Natural killer cell (primary cell): ENCODE measurements around the gene NACC2. TPM values are rescaled to one million over a fixed set of nuclear protein-coding genes. Genes with fewer than 3 reads are reported as not detected.

Experiments used
- ATAC-seq, 3 donors: fragments of 150-1000 bp in 2 of 3; fragments of 200-7000 bp in 1 of 3; cut with Tn5 transposase; 1 replicate in 1 of 3; 2 replicates in 2 of 3; pipeline ENCODE4 v1.10.0; 2021; ENCODE audit warnings: mild to moderate bottlenecking in 2 of 3, moderate library complexity in 2 of 3
- DNase-seq, 2 donors: peaks; one replicate each; pipeline versions ENCODE4 v3.0.0 to v3.0.0-alpha.2; 2013 to 2021; ENCODE audit warnings: mixed read lengths in 1 of 2
- H3K27ac ChIP-seq: one replicate; pipeline ENCODE4 v1.5.1; 2013; ENCODE audit warnings: mild to moderate bottlenecking, low read length
- H3K27me3 ChIP-seq: one replicate; pipeline ENCODE4 v1.6.1; 2013; ENCODE audit warnings: low read length; ENCODE audit not compliant: control insufficient read depth, insufficient read depth
- H3K36me3 ChIP-seq: one replicate; pipeline ENCODE4 v1.6.1; 2013; ENCODE audit warnings: low read length; ENCODE audit not compliant: control insufficient read depth, insufficient read depth
- H3K4me1 ChIP-seq: one replicate; pipeline ENCODE4 v1.6.1; 2013; ENCODE audit warnings: low read length; ENCODE audit not compliant: control insufficient read depth, insufficient read depth
- H3K4me3 ChIP-seq: one replicate; pipeline ENCODE4 v1.5.1; 2013; ENCODE audit warnings: low read length
- H3K9me3 ChIP-seq: one replicate; pipeline ENCODE4 v1.6.1; 2013; ENCODE audit warnings: low read length; ENCODE audit not compliant: control insufficient read depth, insufficient read depth
- H3K27ac Mint-ChIP-seq, 2 donors: one replicate each; pipeline ENCODE4 v1.8.0; 2022; ENCODE audit warnings: mild to moderate bottlenecking in 2 of 2, mixed read lengths in 2 of 2, moderate library complexity in 1 of 2
- H3K27me3 Mint-ChIP-seq, 2 donors: one replicate each; pipeline ENCODE4 v1.8.0; 2022; ENCODE audit warnings: low read depth in 2 of 2, mixed read lengths in 2 of 2
- H3K36me3 Mint-ChIP-seq: one replicate; pipeline ENCODE4 v1.8.0; 2022; ENCODE audit warnings: mixed read lengths
- H3K4me1 Mint-ChIP-seq, 2 donors: one replicate each; pipeline ENCODE4 v1.8.0; 2022; ENCODE audit warnings: mixed read lengths in 2 of 2
- H3K4me3 Mint-ChIP-seq: one replicate; pipeline ENCODE4 v1.8.0; 2022; ENCODE audit warnings: mild to moderate bottlenecking, moderate library complexity, mixed read lengths
- H3K9me3 Mint-ChIP-seq, 2 donors: one replicate each; pipeline ENCODE4 v1.8.0; 2022; ENCODE audit warnings: mixed read lengths in 2 of 2
- CTCF ChIP-seq: fragments of 200-600 bp; IDR thresholded peaks from one replicate; pipeline ENCODE4 v1.8.0; 2022; ENCODE audit warnings: antibody characterized with exemption
- WGBS: methylation state at CpG from one replicate; pipeline ENCODE4 v1.1.7; 2013; ENCODE audit warnings: missing lambda C conversion rate; ENCODE audit not compliant: insufficient coverage; 5-methylcytosine and 5-hydroxymethylcytosine counted together
- intact Hi-C: fragments of 100-400 bp; cut with micrococcal nuclease; formaldehyde crosslinking; loops from one replicate; pipeline ENCODE4 v1.14.2; 2022
- total RNA-seq, 4 donors: library from RNA; stranded (reverse); fragments of 120-200 nt in 1 of 4; gene quantifications; one replicate each; pipeline versions ENCODE4 v1.2.3 to v1.2.4, GENCODE V29; 2013 to 2022

The NACC2 gene
- total RNA-seq, 3 donors from 2014 or later (not counting 1 experiment from before 2014, with no cell fraction given): 14.5 to 21.6 (median 21.2) TPM

- H3K4me3 Mint-ChIP-seq: no peak overlapping the region
- H3K36me3 Mint-ChIP-seq: no peaks in the 10 kb centered on the region
- Histone ChIP-seq H3K27ac (no peak overlapping the region), H3K4me3 (no peak overlapping the region), H3K27me3 (no peaks in the 10 kb centered on the region), H3K9me3 (no peaks in the 10 kb centered on the region), H3K36me3 (no peaks in the 10 kb centered on the region), H3K4me1 (peaks cover 40% of the 10 kb centered on the region)
- no peak for ATAC-seq
- H3K27ac Mint-ChIP-seq: no peak overlapping the region
- no peaks in the 10 kb centered on the region for H3K27me3 Mint-ChIP-seq
- DNase-seq: no peak
- H3K9me3 Mint-ChIP-seq: no peaks in the 10 kb centered on the region
- WGBS: 93% methylated on average over 17 of the region's 17 CpGs
- peaks cover 0 to 25% of the 10 kb centered on the region in 2 donors for H3K4me1 Mint-ChIP-seq
- intact Hi-C loops: no loop called here
- no peak for TF ChIP-seq CTCF
These were observed 106.6 kb downstream of the NACC2 start for GRCh38 chr9:135988493-135988892.

GRCh38 chr9:135987838-135988404 lies 107.2 kb downstream of the NACC2 start:
- Mint-ChIP-seq H3K36me3 (no peaks in the 10 kb centered on the region), H3K9me3 (no peaks in the 10 kb centered on the region)

DNA sequence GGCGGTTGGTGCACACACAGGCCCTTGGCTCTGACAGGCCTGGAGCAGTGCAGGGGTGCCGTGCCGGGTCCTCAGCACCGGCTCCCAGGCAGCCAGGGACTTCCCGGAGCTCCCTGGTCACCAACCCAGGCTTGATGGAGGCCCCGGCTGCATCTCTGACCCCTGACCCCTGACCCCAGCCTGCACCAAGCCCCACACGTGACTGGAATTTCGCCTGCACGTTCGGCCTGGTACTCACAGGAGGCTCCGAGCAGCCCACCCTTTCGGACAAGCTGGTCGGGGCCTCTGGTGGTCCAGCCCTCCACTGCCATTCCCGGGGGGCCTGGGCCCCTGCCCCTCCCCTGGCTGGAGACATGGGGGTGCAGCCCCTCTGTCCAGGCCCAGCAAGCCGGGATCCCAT lies 108.5 kb downstream of the NACC2 start:
- no peak for TF ChIP-seq CTCF
- Histone ChIP-seq H3K27ac (no peak overlapping the region), H3K4me1 (peaks cover 21% of the 10 kb centered on the region), H3K36me3 (no peaks in the 10 kb centered on the region), H3K27me3 (no peaks in the 10 kb centered on the region), H3K9me3 (no peaks in the 10 kb centered on the region), H3K4me3 (no peak overlapping the region)
- H3K9me3 Mint-ChIP-seq: no peaks in the 10 kb centered on the region
- no peaks in the 10 kb centered on the region for H3K36me3 Mint-ChIP-seq
- H3K27me3 Mint-ChIP-seq: no peaks in the 10 kb centered on the region
- peaks cover 0 to 14% of the 10 kb centered on the region in 2 donors for H3K4me1 Mint-ChIP-seq
- H3K4me3 Mint-ChIP-seq: no peak overlapping the region
- no peak for DNase-seq
- WGBS: 93% methylated on average over 14 of the region's 15 CpGs
- intact Hi-C loops: no loop called here
- ATAC-seq: no peak
- H3K27ac Mint-ChIP-seq: no peak overlapping the region

More at GRCh38 chr9:135987838-135988404, 107.2 kb downstream of the NACC2 start:
- Histone ChIP-seq H3K9me3 (no peaks in the 10 kb centered on the region), H3K27ac (no peak overlapping the region), H3K4me1 (peaks cover 35% of the 10 kb centered on the region), H3K36me3 (no peaks in the 10 kb centered on the region), H3K27me3 (no peaks in the 10 kb centered on the region), H3K4me3 (no peak overlapping the region)
- intact Hi-C loops: no loop called here
- Mint-ChIP-seq H3K4me1 (peaks cover 0 to 25% of the 10 kb centered on the region in 2 donors), H3K27ac (no peak overlapping the region), H3K4me3 (no peak overlapping the region), H3K27me3 (no peaks in the 10 kb centered on the region)
- no peak for DNase-seq
- 95% methylated on average over 16 of the region's 16 CpGs for WGBS
- ATAC-seq: no peak
- no peak for TF ChIP-seq CTCF

GRCh38 chr9:135985889-135986288 lies 109.2 kb downstream of the NACC2 start:
- Mint-ChIP-seq H3K36me3 (no peaks in the 10 kb centered on the region), H3K4me3 (no peak overlapping the region), H3K9me3 (no peaks in the 10 kb centered on the region), H3K4me1 (peaks cover 0 to 8% of the 10 kb centered on the region in 2 donors), H3K27ac (no peak overlapping the region), H3K27me3 (no peaks in the 10 kb centered on the region)
- H3K27me3 ChIP-seq: no peaks in the 10 kb centered on the region
- no peak for TF ChIP-seq CTCF
- H3K4me1 ChIP-seq: peaks cover 16% of the 10 kb centered on the region
- H3K4me3 ChIP-seq: no peak overlapping the region
- no peak overlapping the region for H3K27ac ChIP-seq
- intact Hi-C loops: no loop called here
- DNase-seq (no peak), ATAC-seq (no peak)
- H3K9me3 ChIP-seq: no peaks in the 10 kb centered on the region
- H3K36me3 ChIP-seq: no peaks in the 10 kb centered on the region
- 90% methylated on average over 21 of the region's 21 CpGs for WGBS
